OCI-LY1 (cell line): Measurements from ENCODE around the gene MAN1A1.

Experiments
- H2AFZ ChIP-seq: fragments of 200-600 bp; sonication (generic), shearing (Covaris generic); 2 replicates; pipeline ENCODE4 v1.6.0; 2014; ENCODE audit warnings: antibody characterized with exemption, mild to moderate bottlenecking, low read length
- H3F3A ChIP-seq: fragments of 200-600 bp; sonication (generic), shearing (Covaris generic); 2 replicates; pipeline ENCODE4 v1.6.0; 2014; ENCODE audit warnings: mild to moderate bottlenecking, antibody characterized with exemption, low read length, moderate library complexity; ENCODE audit not compliant: insufficient read depth
- H3K27ac ChIP-seq: fragments of 200-600 bp; sonication (generic); 2 replicates; pipeline ENCODE4 v1.5.1; 2014; ENCODE audit warnings: low read length, mixed run types, mild to moderate bottlenecking, low read depth; ENCODE audit not compliant: poor library complexity, severe bottlenecking
- H3K27me3 ChIP-seq: fragments of 200-600 bp; sonication (generic); 2 replicates; pipeline ENCODE4 v1.6.0; 2014; ENCODE audit warnings: antibody characterized with exemption, mild to moderate bottlenecking, low read length, moderate library complexity; ENCODE audit not compliant: insufficient read depth
- H3K36me3 ChIP-seq: fragments of 200-600 bp; sonication (generic); 2 replicates; pipeline ENCODE4 v1.6.1; 2014; ENCODE audit warnings: mild to moderate bottlenecking, antibody characterized with exemption, low read length, moderate library complexity, mixed read lengths; ENCODE audit not compliant: insufficient read depth
- H3K4me1 ChIP-seq: fragments of 200-600 bp; sonication (generic); 2 replicates; pipeline ENCODE4 v1.5.1; 2014; ENCODE audit warnings: mild to moderate bottlenecking, low read length, moderate library complexity; ENCODE audit not compliant: insufficient read depth, severe bottlenecking
- H3K4me2 ChIP-seq: fragments of 200-600 bp; sonication (generic), shearing (Covaris generic); 2 replicates; pipeline ENCODE4 v1.6.1; 2014; ENCODE audit warnings: low read length
- H3K4me3 ChIP-seq: fragments of 200-600 bp; sonication (generic); 2 replicates; pipeline ENCODE4 v1.5.1; 2014; ENCODE audit warnings: low read length, low read depth, mild to moderate bottlenecking, mixed read lengths; ENCODE audit not compliant: poor library complexity, severe bottlenecking
- H3K79me2 ChIP-seq: fragments of 200-600 bp; shearing (Covaris generic); 2 replicates; pipeline ENCODE4 v1.6.1; 2016; ENCODE audit warnings: mixed run types, low read length, mixed read lengths; ENCODE audit not compliant: insufficient read depth
- H3K9ac ChIP-seq: fragments of 200-600 bp; sonication (generic), shearing (Covaris generic); 2 replicates; pipeline ENCODE4 v1.6.1; 2014; ENCODE audit warnings: mild to moderate bottlenecking, low read length, mixed read lengths
- H3K9me2 ChIP-seq: fragments of 200-600 bp; sonication (generic), shearing (Covaris generic); 2 replicates; pipeline ENCODE4 v1.6.1; 2014; ENCODE audit warnings: low read depth, mild to moderate bottlenecking, low read length, mixed read lengths
- H3K9me3 ChIP-seq: fragments of 200-600 bp; shearing (Covaris generic); 2 replicates; pipeline ENCODE4 v1.6.1; 2014; ENCODE audit warnings: low read length, mixed read lengths
- H4K20me1 ChIP-seq: fragments of 200-600 bp; sonication (generic), shearing (Covaris generic); 2 replicates; pipeline ENCODE4 v1.6.0; 2016; ENCODE audit warnings: mild to moderate bottlenecking, low read length; ENCODE audit not compliant: insufficient read depth
- CTCF ChIP-seq: fragments of 200-600 bp; sonication (generic), shearing (Covaris generic); IDR thresholded peaks from 2 replicates; pipeline ENCODE4 v1.5.1; 2017; ENCODE audit warnings: mild to moderate bottlenecking, antibody characterized with exemption, low read length, moderate library complexity, mixed read lengths
- EZH2 ChIP-seq: fragments of 200-600 bp; sonication (generic), shearing (Covaris generic); IDR thresholded peaks from 2 replicates; pipeline ENCODE4 v1.8.0; 2017; ENCODE audit warnings: borderline replicate concordance, mixed run types, mild to moderate bottlenecking, antibody characterized with exemption, low read length, moderate library complexity, mixed read lengths

Gene MAN1A1

DNA sequence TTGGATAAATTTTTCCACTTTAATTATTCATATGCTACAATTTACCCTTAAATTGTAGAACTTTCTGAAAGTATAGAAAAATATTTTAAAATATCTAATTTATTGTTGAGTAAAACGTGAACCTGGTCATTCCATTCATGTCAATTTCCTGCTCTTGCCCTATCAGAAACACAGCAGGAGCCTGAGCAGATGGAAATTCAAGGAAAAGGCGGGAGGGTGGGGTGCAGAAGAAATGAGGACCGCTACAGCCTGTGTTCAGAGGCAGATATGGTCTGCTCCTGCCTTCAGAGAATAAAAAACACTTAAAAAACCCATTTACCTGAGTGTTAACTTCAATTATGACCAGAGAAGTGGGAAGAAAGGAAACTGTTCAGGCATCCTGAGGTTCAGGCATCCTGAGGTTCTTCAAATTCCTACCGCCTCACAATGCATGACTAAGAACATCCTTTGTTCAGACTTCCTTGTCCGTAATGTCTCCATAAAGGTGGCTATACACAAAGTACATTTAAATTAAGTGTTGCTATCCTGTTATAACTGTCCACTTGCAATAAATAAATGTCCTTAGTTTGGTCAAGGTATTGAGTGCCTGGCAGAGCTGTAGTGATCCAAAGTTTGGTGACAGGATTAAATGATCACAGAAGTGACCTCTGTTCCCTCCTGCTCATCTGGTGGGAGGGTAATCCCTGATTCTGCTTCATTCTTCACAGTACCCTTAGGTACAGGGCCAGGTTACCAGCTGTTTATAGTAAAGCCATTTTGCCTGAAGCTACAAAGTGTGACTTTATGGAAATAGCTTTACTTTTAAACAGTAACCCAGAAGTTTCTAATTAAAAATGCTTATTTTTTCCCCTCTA lies 109.1 kb downstream of the MAN1A1 start:
- Histone ChIP-seq H3K27ac (no peak overlapping the region), H3K9me2 (no peaks in the 10 kb centered on the region), H2AFZ (no peak overlapping the region), H3F3A (no peaks in the 10 kb centered on the region), H3K27me3 (no peaks in the 10 kb centered on the region), H3K4me1 (peaks cover 6% of the 10 kb centered on the region), H3K9ac (no peak overlapping the region), H3K4me2 (no peak overlapping the region), H3K36me3 (no peaks in the 10 kb centered on the region; the same call in 1 of the 2 replicates), H3K79me2 (no peaks in the 10 kb centered on the region), H3K4me3 (no peak overlapping the region), H3K9me3 (no peaks in the 10 kb centered on the region), H4K20me1 (no peaks in the 10 kb centered on the region)
- TF ChIP-seq EZH2 = no peak
- no peak for TF ChIP-seq CTCF

GRCh38 chr6:119237177-119237715 lies 112.3 kb downstream of the MAN1A1 start:
- no peaks in the 10 kb centered on the region for H3K79me2 ChIP-seq
- H2AFZ ChIP-seq = no peak overlapping the region
- peaks cover 6% of the 10 kb centered on the region for H3K4me1 ChIP-seq
- no peaks in the 10 kb centered on the region for H3F3A ChIP-seq
- no peaks in the 10 kb centered on the region for H3K9me3 ChIP-seq
- no peak overlapping the region for H3K9ac ChIP-seq
- H3K4me3 ChIP-seq = no peak overlapping the region
- no peaks in the 10 kb centered on the region for H3K9me2 ChIP-seq
- H3K27me3 ChIP-seq = no peaks in the 10 kb centered on the region
- H4K20me1 ChIP-seq = no peaks in the 10 kb centered on the region
- no peak for TF ChIP-seq EZH2
- no peak for TF ChIP-seq CTCF
- H3K4me2 ChIP-seq = no peak overlapping the region
- H3K36me3 ChIP-seq = no peaks in the 10 kb centered on the region; the same call in 1 of the 2 replicates
- no peak overlapping the region for H3K27ac ChIP-seq

- Histone ChIP-seq H3K4me1 (peaks cover 5% of the 10 kb centered on the region), H3K36me3 (no peaks in the 10 kb centered on the region; the same call in 1 of the 2 replicates), H3K9me2 (no peaks in the 10 kb centered on the region), H3K4me3 (no peak overlapping the region), H3K79me2 (no peaks in the 10 kb centered on the region), H3K9ac (no peak overlapping the region), H3K27ac (no peak overlapping the region), H4K20me1 (no peaks in the 10 kb centered on the region), H2AFZ (no peak overlapping the region), H3K27me3 (no peaks in the 10 kb centered on the region), H3F3A (no peaks in the 10 kb centered on the region), H3K4me2 (no peak overlapping the region), H3K9me3 (no peaks in the 10 kb centered on the region)
- TF ChIP-seq CTCF = no peak
- no peak for TF ChIP-seq EZH2
These were observed 114.6 kb downstream of the MAN1A1 start for GRCh38 chr6:119234941-119235340.
